Prostate gland (tissue), 2 donors: Measurements from ENCODE around the gene MEX3C.

Experiments used
- POLR2AphosphoS5 ChIP-seq: sonication (generic); formaldehyde crosslinking; IDR thresholded peaks from one replicate; pipeline ENCODE4 v1.6.1; 2017; ENCODE audit warnings: antibody characterized with exemption
- TF ChIP-seq, protein P1 (sequence below), 4 experiments: fragments of 200-600 bp in 2 of 4; fragments of 450-650 bp in 2 of 4; sonication (generic) in 2 of 4; IDR thresholded peaks; 1 replicate in 3 of 4; 2 replicates in 1 of 4; pipeline ENCODE4 v1.5.1; 2016 to 2019; ENCODE audit warnings: antibody characterized with exemption in 4 of 4, mild to moderate bottlenecking in 2 of 4, moderate library complexity in 2 of 4

DNA sequence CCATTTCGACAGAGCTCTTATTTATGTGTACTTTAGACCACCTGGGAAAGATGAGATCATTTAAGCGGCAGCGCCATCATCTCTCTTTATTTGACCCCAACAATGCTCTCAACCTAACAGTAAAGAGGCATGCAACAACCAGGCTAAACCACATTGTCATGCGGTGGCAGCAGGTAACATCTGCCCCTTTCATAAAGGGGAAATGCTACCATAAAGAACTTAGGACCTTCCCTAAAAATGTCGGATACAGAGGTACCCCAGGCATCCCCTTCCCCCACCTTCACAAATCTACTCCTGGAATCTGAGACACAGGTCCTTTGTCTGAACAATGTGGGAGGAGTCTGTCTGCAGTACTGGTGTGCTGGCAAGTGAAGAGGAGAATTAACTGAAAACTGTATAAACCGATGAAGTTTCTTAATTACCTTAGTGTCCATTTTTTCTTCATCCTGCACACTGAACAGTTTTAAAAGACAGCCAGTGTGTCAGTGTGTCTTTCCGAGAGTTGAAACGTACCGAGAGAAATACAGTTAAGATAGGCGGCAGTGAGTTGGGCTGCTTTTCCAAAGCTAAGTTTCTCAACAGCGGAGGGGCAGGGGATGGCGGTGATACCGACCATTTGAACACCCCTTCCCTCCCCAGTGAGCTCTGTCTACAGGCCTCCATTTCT lies 1.9 kb downstream of the MEX3C start:
- TF ChIP-seq POLR2AphosphoS5: peak; percentile 28
- TF ChIP-seq, protein P1, sequence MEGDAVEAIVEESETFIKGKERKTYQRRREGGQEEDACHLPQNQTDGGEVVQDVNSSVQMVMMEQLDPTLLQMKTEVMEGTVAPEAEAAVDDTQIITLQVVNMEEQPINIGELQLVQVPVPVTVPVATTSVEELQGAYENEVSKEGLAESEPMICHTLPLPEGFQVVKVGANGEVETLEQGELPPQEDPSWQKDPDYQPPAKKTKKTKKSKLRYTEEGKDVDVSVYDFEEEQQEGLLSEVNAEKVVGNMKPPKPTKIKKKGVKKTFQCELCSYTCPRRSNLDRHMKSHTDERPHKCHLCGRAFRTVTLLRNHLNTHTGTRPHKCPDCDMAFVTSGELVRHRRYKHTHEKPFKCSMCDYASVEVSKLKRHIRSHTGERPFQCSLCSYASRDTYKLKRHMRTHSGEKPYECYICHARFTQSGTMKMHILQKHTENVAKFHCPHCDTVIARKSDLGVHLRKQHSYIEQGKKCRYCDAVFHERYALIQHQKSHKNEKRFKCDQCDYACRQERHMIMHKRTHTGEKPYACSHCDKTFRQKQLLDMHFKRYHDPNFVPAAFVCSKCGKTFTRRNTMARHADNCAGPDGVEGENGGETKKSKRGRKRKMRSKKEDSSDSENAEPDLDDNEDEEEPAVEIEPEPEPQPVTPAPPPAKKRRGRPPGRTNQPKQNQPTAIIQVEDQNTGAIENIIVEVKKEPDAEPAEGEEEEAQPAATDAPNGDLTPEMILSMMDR (IDR thresholded peaks at IDR 0.05): peak in 1 of 4 experiments; percentile 9
